ENCODE results near the gene IL16. TPM values are rescaled to one million over a fixed set of nuclear protein-coding genes. Genes with fewer than 3 reads are reported as not detected.

IL16 gene
- total RNA-seq, 1 donor from 2014 or later: not detected

- Histone ChIP-seq H3K27me3 (ENCODE audit: control insufficient read depth, insufficient read depth, low read length) (no peaks in the 10 kb centered on the region), H3K4me3 (ENCODE audit: low read depth, low read length) (no peak overlapping the region), H3K36me3 (ENCODE audit: control insufficient read depth, insufficient read depth, low read length) (no peaks in the 10 kb centered on the region)
- no peak for TF ChIP-seq CTCF (IDR thresholded peaks at IDR 0.05; ENCODE audit: insufficient read depth, low read length, poor library complexity, severe bottlenecking)
- no peak for DNase-seq (ENCODE audit: low read depth)
Measured at GRCh38 chr15:81215531-81215930, 18.9 kb downstream of the IL16 start.

- Histone ChIP-seq H3K36me3 (ENCODE audit: control insufficient read depth, insufficient read depth, low read length) (no peaks in the 10 kb centered on the region), H3K4me3 (ENCODE audit: low read depth, low read length) (no peak overlapping the region), H3K27me3 (ENCODE audit: control insufficient read depth, insufficient read depth, low read length) (no peaks in the 10 kb centered on the region)
- no peak for TF ChIP-seq CTCF (IDR thresholded peaks at IDR 0.05; ENCODE audit: insufficient read depth, low read length, poor library complexity, severe bottlenecking)
- DNase-seq (ENCODE audit: low read depth): no peak
Measured at GRCh38 chr15:81215983-81216382, 19.3 kb downstream of the IL16 start.

- DNase-seq (ENCODE audit: low read depth): no peak
- Histone ChIP-seq H3K4me3 (ENCODE audit: low read depth, low read length) (no peak overlapping the region), H3K36me3 (ENCODE audit: control insufficient read depth, insufficient read depth, low read length) (no peaks in the 10 kb centered on the region), H3K27me3 (ENCODE audit: control insufficient read depth, insufficient read depth, low read length) (no peaks in the 10 kb centered on the region)
- TF ChIP-seq CTCF (IDR thresholded peaks at IDR 0.05; ENCODE audit: insufficient read depth, low read length, poor library complexity, severe bottlenecking): no peak
Measured at GRCh38 chr15:81216422-81216821, 19.7 kb downstream of the IL16 start.

- H3K36me3 ChIP-seq (ENCODE audit: control insufficient read depth, insufficient read depth, low read length): no peaks in the 10 kb centered on the region
- no peak overlapping the region for H3K4me3 ChIP-seq (ENCODE audit: low read depth, low read length)
- DNase-seq (ENCODE audit: low read depth): no peak
- H3K27me3 ChIP-seq (ENCODE audit: control insufficient read depth, insufficient read depth, low read length): no peaks in the 10 kb centered on the region
- no peak for TF ChIP-seq CTCF (IDR thresholded peaks at IDR 0.05; ENCODE audit: insufficient read depth, low read length, poor library complexity, severe bottlenecking)
Measured at GRCh38 chr15:81221449-81221848, 24.8 kb downstream of the IL16 start.

GRCh38 chr15:81222007-81222406, 25.3 kb downstream of the IL16 start:
- no peaks in the 10 kb centered on the region for H3K36me3 ChIP-seq (ENCODE audit: control insufficient read depth, insufficient read depth, low read length)
- TF ChIP-seq CTCF (IDR thresholded peaks at IDR 0.05; ENCODE audit: insufficient read depth, low read length, poor library complexity, severe bottlenecking): no peak

GRCh38 chr15:81223346-81223971, 26.8 kb downstream of the IL16 start:
- Histone ChIP-seq H3K36me3 (ENCODE audit: control insufficient read depth, insufficient read depth, low read length) (no peaks in the 10 kb centered on the region), H3K27me3 (ENCODE audit: control insufficient read depth, insufficient read depth, low read length) (no peaks in the 10 kb centered on the region), H3K4me3 (ENCODE audit: low read depth, low read length) (no peak overlapping the region)
- TF ChIP-seq CTCF (IDR thresholded peaks at IDR 0.05; ENCODE audit: insufficient read depth, low read length, poor library complexity, severe bottlenecking): no peak
- DNase-seq (ENCODE audit: low read depth): no peak

More at GRCh38 chr15:81222007-81222406, 25.3 kb downstream of the IL16 start:
- no peak for DNase-seq (ENCODE audit: low read depth)
- Histone ChIP-seq H3K27me3 (ENCODE audit: control insufficient read depth, insufficient read depth, low read length) (no peaks in the 10 kb centered on the region), H3K4me3 (ENCODE audit: low read depth, low read length) (no peak overlapping the region)

All from kidney epithelial cell (primary cell).